Measurements from ENCODE around the gene MYL7.

DNA sequence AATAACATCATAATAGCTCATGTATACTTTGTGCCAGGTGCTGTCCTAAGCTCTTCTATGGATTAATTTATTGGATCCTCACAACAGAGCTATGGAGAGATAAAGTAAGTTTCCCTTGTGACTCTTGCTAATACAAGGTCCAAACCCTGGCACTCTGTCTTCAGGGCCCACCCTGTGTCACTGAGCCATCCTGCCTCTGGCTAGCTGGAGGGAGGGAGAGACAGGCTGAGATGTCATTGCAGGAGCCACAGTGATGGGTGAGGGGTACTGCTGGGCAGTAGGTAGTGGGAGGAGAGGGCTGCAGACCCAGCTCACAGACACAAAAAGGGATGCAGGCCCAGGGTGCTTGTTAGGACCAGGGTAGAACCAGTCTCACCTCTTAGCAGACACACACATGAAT is 31.2 kb upstream of the MYL7 start:
- TF ChIP-seq, protein P1, sequence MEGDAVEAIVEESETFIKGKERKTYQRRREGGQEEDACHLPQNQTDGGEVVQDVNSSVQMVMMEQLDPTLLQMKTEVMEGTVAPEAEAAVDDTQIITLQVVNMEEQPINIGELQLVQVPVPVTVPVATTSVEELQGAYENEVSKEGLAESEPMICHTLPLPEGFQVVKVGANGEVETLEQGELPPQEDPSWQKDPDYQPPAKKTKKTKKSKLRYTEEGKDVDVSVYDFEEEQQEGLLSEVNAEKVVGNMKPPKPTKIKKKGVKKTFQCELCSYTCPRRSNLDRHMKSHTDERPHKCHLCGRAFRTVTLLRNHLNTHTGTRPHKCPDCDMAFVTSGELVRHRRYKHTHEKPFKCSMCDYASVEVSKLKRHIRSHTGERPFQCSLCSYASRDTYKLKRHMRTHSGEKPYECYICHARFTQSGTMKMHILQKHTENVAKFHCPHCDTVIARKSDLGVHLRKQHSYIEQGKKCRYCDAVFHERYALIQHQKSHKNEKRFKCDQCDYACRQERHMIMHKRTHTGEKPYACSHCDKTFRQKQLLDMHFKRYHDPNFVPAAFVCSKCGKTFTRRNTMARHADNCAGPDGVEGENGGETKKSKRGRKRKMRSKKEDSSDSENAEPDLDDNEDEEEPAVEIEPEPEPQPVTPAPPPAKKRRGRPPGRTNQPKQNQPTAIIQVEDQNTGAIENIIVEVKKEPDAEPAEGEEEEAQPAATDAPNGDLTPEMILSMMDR (IDR thresholded peaks at IDR 0.05; ENCODE audit: insufficient read depth, low read length, poor library complexity, severe bottlenecking): no peak
- TF ChIP-seq EZH2phosphoT487 (conservative IDR thresholded peaks at IDR 0.05; ENCODE audit: low read length): no peak
